ENCODE results near the gene NR2C2.

The NR2C2 gene

GRCh38 chr3:14920536-14920935, 26.8 kb upstream of the NR2C2 start:
- no peak for DNase-seq
- H3K4me3 ChIP-seq (ENCODE audit: low read depth, low read length) = no peak overlapping the region
- H3K36me3 ChIP-seq (replicated peaks) = no peaks in the 10 kb centered on the region
- H3K27ac ChIP-seq = no peak overlapping the region
- in situ Hi-C loops (cut with HindIII; ENCODE audit: low pct_ligation_motif_present, low sequenced_read_pairs) = no loop called here
- no peaks in the 10 kb centered on the region for H3K27me3 ChIP-seq (replicated peaks)
- TF ChIP-seq CTCF (IDR thresholded peaks at IDR 0.05; ENCODE audit: low read depth, low read length, missing control alignments) = no peak

- Histone ChIP-seq H3K36me3 (replicated peaks) (no peaks in the 10 kb centered on the region), H3K27ac (no peak overlapping the region), H3K4me3 (ENCODE audit: low read depth, low read length) (no peak overlapping the region), H3K27me3 (replicated peaks) (no peaks in the 10 kb centered on the region)
- in situ Hi-C loops (cut with HindIII; ENCODE audit: low pct_ligation_motif_present, low sequenced_read_pairs) = no loop called here
- peak; percentile 87 for DNase-seq
- TF ChIP-seq CTCF (IDR thresholded peaks at IDR 0.05; ENCODE audit: low read depth, low read length, missing control alignments) = peak; percentile 97
These were observed 26.3 kb upstream of the NR2C2 start for GRCh38 chr3:14921034-14921616.

DNA sequence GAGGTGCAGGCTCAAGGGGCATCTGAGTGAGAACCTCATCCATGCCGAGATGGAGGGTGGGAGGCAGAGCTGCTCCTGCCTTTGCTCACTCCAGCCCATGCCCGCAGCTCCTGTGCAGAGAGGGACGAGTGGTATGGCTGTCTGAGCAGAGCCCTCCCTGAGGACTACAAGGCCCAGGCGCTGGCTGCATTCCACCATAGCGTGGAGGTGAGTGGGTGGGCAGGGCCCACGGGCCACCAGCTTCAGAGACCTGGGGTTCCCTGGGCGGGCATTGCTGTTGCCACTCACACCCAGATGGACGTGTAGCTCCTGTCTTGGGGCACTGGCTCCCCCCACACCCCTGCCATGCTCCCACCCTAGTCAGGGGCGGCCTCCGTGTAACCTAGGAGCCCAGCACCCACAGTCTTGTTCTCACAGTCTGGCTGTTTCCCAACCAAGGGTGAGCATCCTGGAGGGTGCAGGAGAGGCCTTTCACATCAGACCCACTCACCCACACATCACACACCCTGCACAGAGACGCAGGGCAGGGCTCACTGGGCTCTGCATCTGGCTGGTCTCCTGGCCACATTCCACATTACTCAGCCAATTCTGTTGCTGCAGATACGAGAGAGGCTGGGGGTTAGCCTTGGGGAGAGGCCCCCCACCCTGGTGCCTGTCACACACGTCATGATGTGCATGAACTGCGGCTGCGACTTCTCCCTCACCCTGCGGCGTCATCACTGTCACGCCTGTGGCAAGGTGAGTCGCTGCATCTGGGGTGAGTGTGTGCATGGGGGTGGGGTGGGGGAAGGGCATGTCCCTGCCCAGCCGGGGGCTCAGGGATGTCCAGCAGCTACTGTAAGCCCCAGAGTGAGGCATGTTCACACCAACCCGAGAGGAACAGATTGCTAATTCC, 25.3 kb upstream of the NR2C2 start:
- DNase-seq = no peak
- no peak overlapping the region for H3K27ac ChIP-seq
- TF ChIP-seq CTCF (IDR thresholded peaks at IDR 0.05; ENCODE audit: low read depth, low read length, missing control alignments) = no peak
- no peaks in the 10 kb centered on the region for H3K27me3 ChIP-seq (replicated peaks)
- in situ Hi-C loops (cut with HindIII; ENCODE audit: low pct_ligation_motif_present, low sequenced_read_pairs) = no loop called here
- no peak overlapping the region for H3K4me3 ChIP-seq (ENCODE audit: low read depth, low read length)
- no peaks in the 10 kb centered on the region for H3K36me3 ChIP-seq (replicated peaks)

DNA sequence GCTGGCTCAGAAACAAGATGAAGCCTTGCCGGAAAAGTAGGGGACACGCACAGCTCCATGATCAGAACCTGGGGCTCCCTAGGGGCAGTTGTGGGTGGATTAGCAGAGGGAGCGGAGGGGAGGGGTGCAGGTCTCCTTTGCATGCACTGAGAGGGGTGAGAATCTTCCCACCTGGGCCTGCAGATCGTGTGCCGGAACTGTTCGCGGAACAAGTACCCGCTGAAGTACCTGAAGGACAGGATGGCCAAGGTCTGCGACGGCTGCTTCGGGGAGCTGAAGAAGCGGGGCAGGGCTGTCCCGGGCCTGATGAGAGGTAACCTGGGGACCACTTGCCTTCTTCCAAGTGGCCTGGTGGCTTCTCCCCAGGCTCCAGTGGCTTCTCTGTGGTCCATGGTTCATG, 24.5 kb upstream of the NR2C2 start:
- H3K27me3 ChIP-seq (replicated peaks) = no peaks in the 10 kb centered on the region
- no peak overlapping the region for H3K27ac ChIP-seq
- DNase-seq = no peak
- no peaks in the 10 kb centered on the region for H3K36me3 ChIP-seq (replicated peaks)
- TF ChIP-seq CTCF (IDR thresholded peaks at IDR 0.05; ENCODE audit: low read depth, low read length, missing control alignments) = no peak
- in situ Hi-C loops (cut with HindIII; ENCODE audit: low pct_ligation_motif_present, low sequenced_read_pairs) = no loop called here
- no peak overlapping the region for H3K4me3 ChIP-seq (ENCODE audit: low read depth, low read length)

GRCh38 chr3:14923476-14923875, 23.9 kb upstream of the NR2C2 start:
- in situ Hi-C loops (cut with HindIII; ENCODE audit: low pct_ligation_motif_present, low sequenced_read_pairs) = no loop called here
- Histone ChIP-seq H3K4me3 (ENCODE audit: low read depth, low read length) (no peak overlapping the region), H3K36me3 (replicated peaks) (no peaks in the 10 kb centered on the region), H3K27ac (no peak overlapping the region), H3K27me3 (replicated peaks) (no peaks in the 10 kb centered on the region)
- no peak for TF ChIP-seq CTCF (IDR thresholded peaks at IDR 0.05; ENCODE audit: low read depth, low read length, missing control alignments)
- DNase-seq = no peak
